MM.1S (cell line): ENCODE measurements around the gene LIFR.

ENCODE experiments used
- DNase-seq: peaks from one replicate; pipeline ENCODE4 v3.0.0-alpha.2; 2015
- H2AFZ ChIP-seq: fragments of 300-600 bp; sonication (generic); 2 replicates; pipeline ENCODE4 v1.6.0; 2016; ENCODE audit warnings: antibody characterized with exemption, low read length
- H3F3A ChIP-seq: fragments of 300-600 bp; sonication (generic); 2 replicates; pipeline ENCODE4 v1.6.1; 2016; ENCODE audit warnings: mild to moderate bottlenecking, antibody characterized with exemption, low read length, moderate library complexity, mixed read lengths; ENCODE audit not compliant: insufficient read depth
- H3K27ac ChIP-seq: fragments of 300-600 bp; sonication (generic); 2 replicates; pipeline ENCODE4 v1.5.1; 2016; ENCODE audit warnings: mild to moderate bottlenecking, low read length
- H3K27me3 ChIP-seq: fragments of 300-600 bp; sonication (generic); replicated peaks from 2 replicates; pipeline ENCODE4 v1.6.0; 2016; ENCODE audit warnings: low read length; ENCODE audit not compliant: insufficient read depth
- H3K36me3 ChIP-seq: fragments of 300-600 bp; sonication (generic); replicated peaks from 2 replicates; pipeline ENCODE4 v1.6.1; 2016; ENCODE audit warnings: mild to moderate bottlenecking, low read length, mixed read lengths; ENCODE audit not compliant: insufficient read depth
- H3K4me1 ChIP-seq: fragments of 300-600 bp; sonication (generic); 2 replicates; pipeline ENCODE4 v1.6.1; 2016; ENCODE audit warnings: low read length, mixed read lengths
- H3K4me2 ChIP-seq: fragments of 300-600 bp; sonication (generic); 2 replicates; pipeline ENCODE4 v1.6.0; 2016; ENCODE audit warnings: low read depth, low read length
- H3K4me3 ChIP-seq: fragments of 300-600 bp; sonication (generic); 2 replicates; pipeline ENCODE4 v1.5.1; 2016; ENCODE audit warnings: low read length, mixed read lengths
- H3K79me2 ChIP-seq: fragments of 300-600 bp; sonication (generic); 2 replicates; pipeline ENCODE4 v1.6.1; 2016; ENCODE audit warnings: mixed run types, low read length, mixed read lengths
- H3K9ac ChIP-seq: fragments of 300-600 bp; sonication (generic); 2 replicates; pipeline ENCODE4 v1.6.1; 2016; ENCODE audit warnings: low read length, mixed read lengths
- H3K9me2 ChIP-seq: fragments of 300-600 bp; sonication (generic); replicated peaks from 2 replicates; pipeline ENCODE4 v1.6.1; 2016; ENCODE audit warnings: mild to moderate bottlenecking, low read length, mixed read lengths; ENCODE audit not compliant: insufficient read depth
- H3K9me3 ChIP-seq: fragments of 300-600 bp; sonication (generic); replicated peaks from 2 replicates; pipeline ENCODE4 v1.6.1; 2016; ENCODE audit warnings: mild to moderate bottlenecking, low read length, mixed read lengths; ENCODE audit not compliant: insufficient read depth
- H4K20me1 ChIP-seq: fragments of 300-600 bp; sonication (generic); 2 replicates; pipeline ENCODE4 v1.6.1; 2016; ENCODE audit warnings: mild to moderate bottlenecking, low read length, moderate library complexity, mixed read lengths; ENCODE audit not compliant: insufficient read depth
- CTCF ChIP-seq: fragments of 300-600 bp; sonication (generic); IDR thresholded peaks from 2 replicates; pipeline ENCODE4 v1.5.1; 2016; ENCODE audit warnings: antibody characterized with exemption, low read length, mixed read lengths
- EZH2 ChIP-seq: fragments of 300-600 bp; sonication (generic); optimal IDR thresholded peaks from 2 replicates; pipeline ENCODE3; 2017; ENCODE audit warnings: low read depth, mild to moderate bottlenecking, antibody characterized with exemption, low read length, mixed read lengths
- EZH2phosphoT487 ChIP-seq: fragments of 300-600 bp; sonication (generic); IDR thresholded peaks from 2 replicates; pipeline ENCODE4 v1.6.1; 2018; ENCODE audit warnings: antibody characterized with exemption, low read length

LIFR gene

GRCh38 chr5:38537505-38537904 is 18.9 kb downstream of the LIFR start:
- Histone ChIP-seq H3K9me3 (no peaks in the 10 kb centered on the region), H3F3A (no peaks in the 10 kb centered on the region), H3K9ac (no peak overlapping the region), H3K4me2 (no peak overlapping the region), H2AFZ (no peak overlapping the region), H3K27me3 (no peaks in the 10 kb centered on the region), H3K27ac (no peak overlapping the region), H3K9me2 (no peaks in the 10 kb centered on the region), H3K4me1 (peaks cover 6% of the 10 kb centered on the region), H3K36me3 (no peaks in the 10 kb centered on the region), H3K79me2 (no peaks in the 10 kb centered on the region), H4K20me1 (no peaks in the 10 kb centered on the region), H3K4me3 (no peak overlapping the region)
- TF ChIP-seq EZH2 (no peak), EZH2phosphoT487 (no peak), CTCF (no peak)
- DNase-seq, result no peak

GRCh38 chr5:38536968-38537367 is 19.5 kb downstream of the LIFR start:
- no peak for DNase-seq
- Histone ChIP-seq H3K79me2 (no peaks in the 10 kb centered on the region), H3K9me3 (no peaks in the 10 kb centered on the region)

GRCh38 chr5:38535845-38536244 is 20.6 kb downstream of the LIFR start:
- TF ChIP-seq EZH2, result no peak
- TF ChIP-seq CTCF, result no peak
- TF ChIP-seq EZH2phosphoT487, result no peak
- no peaks in the 10 kb centered on the region for H3K36me3 ChIP-seq
- H3K79me2 ChIP-seq, result no peaks in the 10 kb centered on the region
- no peaks in the 10 kb centered on the region for H3K9me3 ChIP-seq
- H3K27ac ChIP-seq, result no peak overlapping the region
- H3K4me1 ChIP-seq, result peaks cover 16% of the 10 kb centered on the region
- H3K9me2 ChIP-seq, result no peaks in the 10 kb centered on the region
- no peak overlapping the region for H3K4me3 ChIP-seq
- H4K20me1 ChIP-seq, result no peaks in the 10 kb centered on the region
- H3K9ac ChIP-seq, result no peak overlapping the region
- no peak overlapping the region for H3K4me2 ChIP-seq
- H2AFZ ChIP-seq, result no peak overlapping the region
- no peak for DNase-seq
- H3K27me3 ChIP-seq, result no peaks in the 10 kb centered on the region
- H3F3A ChIP-seq, result peaks cover 5% of the 10 kb centered on the region

More at GRCh38 chr5:38536968-38537367, 19.5 kb downstream of the LIFR start:
- Histone ChIP-seq H3K27ac (no peak overlapping the region), H3F3A (no peaks in the 10 kb centered on the region; the same call in 1 of the 2 replicates), H4K20me1 (no peaks in the 10 kb centered on the region), H3K4me1 (peaks cover 11% of the 10 kb centered on the region), H3K4me3 (no peak overlapping the region), H3K9ac (no peak overlapping the region), H3K27me3 (no peaks in the 10 kb centered on the region), H2AFZ (no peak overlapping the region), H3K4me2 (no peak overlapping the region), H3K9me2 (no peaks in the 10 kb centered on the region), H3K36me3 (no peaks in the 10 kb centered on the region)
- TF ChIP-seq EZH2, result no peak
- TF ChIP-seq CTCF, result no peak
- TF ChIP-seq EZH2phosphoT487, result no peak
